Neuronal stem cell (in vitro differentiated cells): ENCODE results near the gene ACACA.

Experiments
- DNase-seq: peaks from one replicate; pipeline ENCODE4 v3.0.0-alpha.2; 2013; ENCODE audit warnings: low spot score
- H2AFZ ChIP-seq: one replicate; pipeline ENCODE4 v1.6.1; 2013; ENCODE audit warnings: mild to moderate bottlenecking, low read length, inconsistent platforms
- H2AK5ac ChIP-seq: 2 replicates; pipeline ENCODE4 v1.6.1; 2013; ENCODE audit warnings: low read depth, mild to moderate bottlenecking, inconsistent platforms, low read length, moderate library complexity, mixed read lengths
- H2BK120ac ChIP-seq: 2 replicates; pipeline ENCODE4 v1.6.1; 2013; ENCODE audit warnings: low read depth, mild to moderate bottlenecking, inconsistent platforms, low read length, moderate library complexity, mixed read lengths
- H2BK12ac ChIP-seq: one replicate; pipeline ENCODE4 v1.6.1; 2013; ENCODE audit warnings: low read length, inconsistent platforms
- H2BK15ac ChIP-seq: 2 replicates; pipeline ENCODE4 v1.6.1; 2013; ENCODE audit warnings: mild to moderate bottlenecking, low read length, inconsistent platforms, mixed read lengths
- H2BK5ac ChIP-seq: one replicate; pipeline ENCODE4 v1.6.1; 2013; ENCODE audit warnings: inconsistent platforms, mild to moderate bottlenecking, low read length, moderate library complexity
- H3K14ac ChIP-seq: one replicate; pipeline ENCODE4 v1.6.1; 2013; ENCODE audit warnings: low read length, inconsistent platforms
- H3K18ac ChIP-seq: 2 replicates; pipeline ENCODE4 v1.6.1; 2013; ENCODE audit warnings: low read length, inconsistent platforms
- H3K23ac ChIP-seq: 2 replicates; pipeline ENCODE4 v1.6.1; 2013; ENCODE audit warnings: low read depth, mild to moderate bottlenecking, mixed read lengths, low read length, inconsistent platforms; ENCODE audit not compliant: poor library complexity
- H3K27ac ChIP-seq: replicated peaks from 3 replicates; pipeline ENCODE4 v1.5.1; 2013; ENCODE audit warnings: low read length, inconsistent platforms
- H3K27me3 ChIP-seq, 3 experiments: 2 replicates each; pipeline ENCODE4 v1.6.1; 2013; ENCODE audit warnings: low read length in 3 of 3, mild to moderate bottlenecking in 2 of 3, inconsistent platforms in 1 of 3, low read depth in 1 of 3, mixed read lengths in 1 of 3, moderate library complexity in 1 of 3; ENCODE audit not compliant: control insufficient read depth in 3 of 3, insufficient read depth in 3 of 3
- H3K36me3 ChIP-seq, 2 donors: replicated peaks in 1 of 2; 2 replicates each; pipeline ENCODE4 v1.6.1; 2013; ENCODE audit warnings: low read length in 2 of 2; ENCODE audit not compliant: control insufficient read depth in 2 of 2, insufficient read depth in 2 of 2
- H3K4ac ChIP-seq: 2 replicates; pipeline ENCODE4 v1.6.1; 2013; ENCODE audit warnings: inconsistent platforms, mild to moderate bottlenecking, low read length, moderate library complexity
- H3K4me1 ChIP-seq, 2 donors: 1 replicate in 1 of 2; 2 replicates in 1 of 2; pipeline ENCODE4 v1.6.1; 2013; ENCODE audit warnings: low read length in 2 of 2, low read depth in 1 of 2; ENCODE audit not compliant: control insufficient read depth in 2 of 2, insufficient read depth in 1 of 2
- H3K4me2 ChIP-seq: one replicate; pipeline ENCODE4 v1.6.1; 2013; ENCODE audit warnings: mild to moderate bottlenecking, low read length, inconsistent platforms; ENCODE audit not compliant: insufficient read depth, poor library complexity, severe bottlenecking
- H3K4me3 ChIP-seq, 2 donors: 2 replicates each; pipeline ENCODE4 v1.5.1; 2013; ENCODE audit warnings: low read length in 2 of 2, mild to moderate bottlenecking in 2 of 2, inconsistent platforms in 1 of 2, moderate library complexity in 1 of 2
- H3K79me1 ChIP-seq: one replicate; pipeline ENCODE4 v1.6.1; 2013; ENCODE audit warnings: low read depth, mild to moderate bottlenecking, inconsistent platforms, low read length, moderate library complexity
- H3K9ac ChIP-seq: one replicate; pipeline ENCODE4 v1.6.1; 2013; ENCODE audit warnings: mild to moderate bottlenecking, low read depth, low read length, inconsistent platforms; ENCODE audit not compliant: poor library complexity
- H3K9me3 ChIP-seq, 2 donors: replicated peaks in 1 of 2; 2 replicates each; pipeline versions ENCODE3 to v1.6.1; 2013; ENCODE audit warnings: low read length in 2 of 2, mild to moderate bottlenecking in 2 of 2, inconsistent platforms in 1 of 2, low read depth in 1 of 2, mixed read lengths in 1 of 2, moderate library complexity in 1 of 2; ENCODE audit not compliant: control insufficient read depth in 2 of 2, insufficient read depth in 1 of 2
- H4K8ac ChIP-seq: one replicate; pipeline ENCODE4 v1.6.1; 2013; ENCODE audit warnings: low read depth, mild to moderate bottlenecking, inconsistent platforms, low read length, moderate library complexity
- H4K91ac ChIP-seq: one replicate; pipeline ENCODE4 v1.6.1; 2013; ENCODE audit warnings: low read length, low read depth, mild to moderate bottlenecking, inconsistent platforms; ENCODE audit not compliant: poor library complexity
- WGBS, 2 donors: extraction: QIAGEN DNeasy Blood & Tissue Kit; methylation state at CpG; one replicate each; pipeline ENCODE4 v1.1.7; 2013; ENCODE audit warnings: missing lambda C conversion rate in 2 of 2, mixed read lengths in 1 of 2; ENCODE audit not compliant: insufficient read length in 2 of 2, insufficient replicate concordance in 1 of 2; ENCODE audit errors: extremely low coverage in 2 of 2; 5-methylcytosine and 5-hydroxymethylcytosine counted together

The ACACA gene

GRCh38 chr17:37384560-37385149, 22.0 kb downstream of the ACACA start:
- H3K27ac ChIP-seq = no peak overlapping the region

GRCh38 chr17:37382056-37382455, 24.6 kb downstream of the ACACA start:
- Histone ChIP-seq H3K9ac (no peak overlapping the region), H3K4me3 (no peak overlapping the region), H3K79me1 (no peaks in the 10 kb centered on the region), H3K4ac (no peak overlapping the region), H3K23ac (no peak overlapping the region), H3K14ac (no peak overlapping the region), H2AK5ac (no peak overlapping the region), H3K27ac (no peak overlapping the region), H3K36me3 (peaks cover 0 to 2% of the 10 kb centered on the region in 2 donors), H2BK12ac (no peak overlapping the region), H3K18ac (no peak overlapping the region), H4K91ac (no peak overlapping the region), H2BK5ac (no peak overlapping the region), H3K4me2 (no peak overlapping the region), H3K9me3 (no peaks in the 10 kb centered on the region), H2BK15ac (no peak overlapping the region), H2AFZ (no peak overlapping the region), H2BK120ac (no peak overlapping the region), H4K8ac (no peak overlapping the region), H3K27me3 (no peaks in the 10 kb centered on the region), H3K4me1 (no peaks in the 10 kb centered on the region)
- no CpG with 5 or more reads among the region's 1 CpG for WGBS, 2 donors
- DNase-seq = no peak

More at GRCh38 chr17:37384560-37385149, 22.0 kb downstream of the ACACA start:
- WGBS, 2 donors = no CpG with 5 or more reads among the region's 3 CpGs
- DNase-seq = no peak
- Histone ChIP-seq H3K9ac (no peak overlapping the region), H2AK5ac (no peak overlapping the region), H2BK15ac (no peak overlapping the region), H4K8ac (no peak overlapping the region), H4K91ac (no peak overlapping the region), H2BK5ac (no peak overlapping the region), H3K36me3 (peaks cover 0 to 2% of the 10 kb centered on the region in 2 donors), H2AFZ (no peak overlapping the region), H3K27me3 (no peaks in the 10 kb centered on the region), H3K4ac (no peak overlapping the region), H2BK120ac (no peak overlapping the region), H3K4me2 (no peak overlapping the region), H3K14ac (no peak overlapping the region), H3K18ac (no peak overlapping the region), H3K9me3 (no peaks in the 10 kb centered on the region), H3K4me3 (no peak overlapping the region), H3K79me1 (no peaks in the 10 kb centered on the region), H2BK12ac (no peak overlapping the region), H3K23ac (no peak overlapping the region), H3K4me1 (no peaks in the 10 kb centered on the region)

GRCh38 chr17:37375706-37376105, 30.9 kb downstream of the ACACA start, which contains the start of gene C17orf78:
Gene C17orf78 (plus strand): TSS chr17:37375985. CDS start chr17:37376093, 108 bp downstream.
- WGBS, 2 donors = no CpG with 5 or more reads among the region's 7 CpGs
- no peak within 1 kb of the TSS for H3K27ac ChIP-seq
- H3K4me2 ChIP-seq = no peak within 1 kb of the TSS
- H4K8ac ChIP-seq = no peak within 1 kb of the TSS
- H2BK15ac ChIP-seq = no peak within 1 kb of the TSS
- H3K14ac ChIP-seq = no peak within 1 kb of the TSS
- H3K27me3 ChIP-seq = no peaks in the 10 kb centered on the region
- no peak within 1 kb of the TSS for H2BK5ac ChIP-seq
- no peak within 1 kb of the TSS for H4K91ac ChIP-seq
- H3K79me1 ChIP-seq = no peaks in the 10 kb centered on the region
- H3K36me3 ChIP-seq = no peaks in the 10 kb centered on the region
- no peak within 1 kb of the TSS for H2BK12ac ChIP-seq
- H3K4me3 ChIP-seq = no peak within 1 kb of the TSS
- H3K23ac ChIP-seq = no peak within 1 kb of the TSS
- H3K18ac ChIP-seq = no peak within 1 kb of the TSS
- H3K4ac ChIP-seq = no peak within 1 kb of the TSS
- no peak within 1 kb of the TSS for H2BK120ac ChIP-seq
- no peaks in the 10 kb centered on the region for H3K9me3 ChIP-seq
- no peak within 1 kb of the TSS for H3K9ac ChIP-seq
- H3K4me1 ChIP-seq = no peaks in the 10 kb centered on the region
- no peak within 1 kb of the TSS for H2AFZ ChIP-seq
- H2AK5ac ChIP-seq = no peak within 1 kb of the TSS
- no peak for DNase-seq

- Histone ChIP-seq H2BK15ac (no peak overlapping the region), H2AK5ac (no peak overlapping the region), H3K23ac (no peak overlapping the region), H2AFZ (peak overlapping the region; percentile 65), H3K4ac (no peak overlapping the region), H3K14ac (no peak overlapping the region), H4K8ac (no peak overlapping the region), H3K27ac (no peak overlapping the region), H2BK120ac (no peak overlapping the region), H3K9ac (no peak overlapping the region), H2BK5ac (no peak overlapping the region), H2BK12ac (no peak overlapping the region), H3K79me1 (no peaks in the 10 kb centered on the region), H3K4me1 (no peaks in the 10 kb centered on the region), H4K91ac (no peak overlapping the region), H3K4me3 (no peak overlapping the region), H3K4me2 (no peak overlapping the region), H3K18ac (peak overlapping the region; percentile 52), H3K27me3 (no peaks in the 10 kb centered on the region), H3K9me3 (no peaks in the 10 kb centered on the region), H3K36me3 (no peaks in the 10 kb centered on the region)
- WGBS, 2 donors = no CpG with 5 or more reads among the region's 4 CpGs
- DNase-seq = peak; percentile 69
These were observed 33.0 kb downstream of the ACACA start for GRCh38 chr17:37373530-37374159.
